Astrocyte of the cerebellum (primary cell): ENCODE data around the gene DNAH9.

Experiments
- DNase-seq: peaks from one replicate; pipeline ENCODE4 v3.0.0-alpha.2; 2011; ENCODE audit warnings: low read depth
- H3K4me3 ChIP-seq: 2 replicates; pipeline ENCODE4 v1.5.1; 2011; ENCODE audit warnings: mild to moderate bottlenecking, low read depth, low read length, moderate library complexity
- in situ Hi-C: cut with HindIII; loops from 2 replicates; pipeline ENCODE4 v1.10.0; 2017; ENCODE audit warnings: low sequenced_read_pairs
- TF ChIP-seq, protein P1 (sequence below): IDR thresholded peaks from 2 replicates; pipeline ENCODE4 v1.5.1; 2012; ENCODE audit warnings: low read length, low read depth, moderate library complexity, mild to moderate bottlenecking; ENCODE audit errors: missing control alignments

DNAH9 gene

DNA sequence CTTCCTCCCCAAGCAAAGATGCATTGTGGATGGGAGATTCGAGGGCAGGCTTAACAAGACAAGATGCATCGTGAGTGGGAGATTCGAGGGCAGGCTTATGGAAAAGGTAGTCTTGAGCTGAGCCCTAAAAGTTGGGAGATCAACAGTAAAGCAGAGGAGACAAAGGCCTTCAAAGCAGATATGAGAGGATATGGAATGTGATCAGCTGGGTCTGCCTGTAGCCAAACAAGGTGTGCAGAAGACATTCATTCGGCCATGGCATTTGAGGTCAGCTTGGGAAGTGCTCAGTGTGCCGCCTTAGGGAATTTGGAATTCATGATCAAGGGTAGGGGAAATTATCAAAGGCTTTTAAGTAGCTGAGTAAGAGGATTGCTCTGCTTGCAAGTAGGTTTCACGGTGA is 39.5 kb downstream of the DNAH9 start:
- TF ChIP-seq, protein P1, sequence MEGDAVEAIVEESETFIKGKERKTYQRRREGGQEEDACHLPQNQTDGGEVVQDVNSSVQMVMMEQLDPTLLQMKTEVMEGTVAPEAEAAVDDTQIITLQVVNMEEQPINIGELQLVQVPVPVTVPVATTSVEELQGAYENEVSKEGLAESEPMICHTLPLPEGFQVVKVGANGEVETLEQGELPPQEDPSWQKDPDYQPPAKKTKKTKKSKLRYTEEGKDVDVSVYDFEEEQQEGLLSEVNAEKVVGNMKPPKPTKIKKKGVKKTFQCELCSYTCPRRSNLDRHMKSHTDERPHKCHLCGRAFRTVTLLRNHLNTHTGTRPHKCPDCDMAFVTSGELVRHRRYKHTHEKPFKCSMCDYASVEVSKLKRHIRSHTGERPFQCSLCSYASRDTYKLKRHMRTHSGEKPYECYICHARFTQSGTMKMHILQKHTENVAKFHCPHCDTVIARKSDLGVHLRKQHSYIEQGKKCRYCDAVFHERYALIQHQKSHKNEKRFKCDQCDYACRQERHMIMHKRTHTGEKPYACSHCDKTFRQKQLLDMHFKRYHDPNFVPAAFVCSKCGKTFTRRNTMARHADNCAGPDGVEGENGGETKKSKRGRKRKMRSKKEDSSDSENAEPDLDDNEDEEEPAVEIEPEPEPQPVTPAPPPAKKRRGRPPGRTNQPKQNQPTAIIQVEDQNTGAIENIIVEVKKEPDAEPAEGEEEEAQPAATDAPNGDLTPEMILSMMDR = no peak
- H3K4me3 ChIP-seq = no peak overlapping the region
- no peak for DNase-seq
- in situ Hi-C loops = no loop called here

DNA sequence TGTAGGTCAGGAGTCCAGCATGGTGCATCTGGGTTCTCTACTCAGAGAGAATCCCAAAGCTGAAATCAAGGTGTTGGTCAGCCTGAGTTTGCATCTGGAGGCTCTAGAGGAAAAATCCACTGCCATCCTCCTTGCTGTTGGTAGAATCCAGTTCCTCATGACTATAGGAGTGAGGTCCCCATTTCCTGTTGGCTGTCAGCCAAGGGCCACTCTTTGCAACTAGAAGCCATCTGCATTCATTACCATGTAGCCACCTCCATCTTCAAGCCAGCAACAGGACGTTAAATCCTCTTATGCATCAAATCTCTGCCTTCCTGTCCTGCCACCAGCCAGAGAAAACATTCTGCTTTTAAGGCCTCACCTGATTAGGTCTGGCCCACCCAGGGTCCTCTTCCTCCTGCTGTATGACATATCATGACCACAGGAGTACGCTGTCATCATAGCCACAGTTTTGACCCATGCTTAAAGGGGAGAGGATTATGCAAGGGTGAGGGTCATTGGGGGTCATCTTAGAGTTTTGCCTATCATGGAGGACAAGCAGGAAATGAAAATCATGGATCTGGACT is 40.5 kb downstream of the DNAH9 start:
- TF ChIP-seq, protein P1 = no peak
- in situ Hi-C loops = no loop called here
- no peak for DNase-seq
- H3K4me3 ChIP-seq = no peak overlapping the region

DNA sequence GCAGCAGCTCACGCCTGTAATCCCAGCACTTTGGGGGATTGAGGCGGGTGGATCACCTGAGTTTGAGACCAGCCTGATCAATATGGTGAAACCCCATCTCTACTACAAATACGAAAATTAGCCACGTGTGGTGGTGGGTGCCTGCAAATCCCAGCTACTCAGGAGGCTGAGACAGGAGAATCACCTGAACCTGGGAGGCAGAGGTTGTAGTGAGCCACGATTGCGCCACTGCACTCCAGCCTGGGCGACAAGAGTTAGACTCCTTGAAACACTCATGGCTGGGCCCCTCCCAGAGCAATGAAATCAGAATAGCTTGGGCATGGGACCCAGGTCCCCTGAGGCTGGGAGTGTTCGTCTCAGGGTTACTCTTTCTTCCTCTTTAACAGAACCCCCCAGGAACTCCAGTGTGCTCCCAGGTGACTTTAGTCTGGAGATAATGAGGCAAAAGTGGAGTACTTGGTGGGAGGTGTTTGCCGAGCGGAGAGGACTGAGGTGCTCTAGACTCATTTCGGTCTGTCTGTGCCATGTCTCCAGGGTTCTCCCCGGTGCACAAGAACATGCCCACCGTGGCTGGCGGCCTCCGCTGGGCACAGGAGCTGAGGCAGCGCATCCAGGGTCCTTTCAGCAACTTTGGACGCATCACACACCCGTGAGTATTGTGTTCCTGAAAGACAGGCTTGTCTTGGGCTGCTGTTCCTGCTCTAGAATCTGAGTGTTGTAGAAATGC is 41.6 kb downstream of the DNAH9 start:
- TF ChIP-seq, protein P1 = no peak
- DNase-seq = no peak
- no peak overlapping the region for H3K4me3 ChIP-seq
- in situ Hi-C loops = no loop called here

DNA sequence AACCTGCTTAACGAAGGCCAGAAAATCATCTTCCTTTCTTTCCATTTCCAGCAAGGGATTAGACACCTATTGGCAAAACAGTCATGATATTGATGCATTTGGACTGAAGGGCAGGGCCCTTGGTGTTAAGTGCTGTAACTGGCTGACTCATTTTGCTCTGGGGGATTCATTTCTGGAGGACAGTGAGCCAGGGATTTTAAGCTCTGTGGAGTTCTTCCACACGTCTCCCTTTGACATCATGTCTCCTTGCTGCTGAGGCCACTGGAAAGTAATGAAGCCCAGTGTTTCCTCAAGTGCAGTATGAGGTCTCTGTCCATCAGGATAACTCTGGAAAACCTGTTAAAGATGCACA is 42.2 kb downstream of the DNAH9 start:
- DNase-seq = no peak
- no peak overlapping the region for H3K4me3 ChIP-seq
- TF ChIP-seq, protein P1 = no peak
- in situ Hi-C loops = no loop called here

DNA sequence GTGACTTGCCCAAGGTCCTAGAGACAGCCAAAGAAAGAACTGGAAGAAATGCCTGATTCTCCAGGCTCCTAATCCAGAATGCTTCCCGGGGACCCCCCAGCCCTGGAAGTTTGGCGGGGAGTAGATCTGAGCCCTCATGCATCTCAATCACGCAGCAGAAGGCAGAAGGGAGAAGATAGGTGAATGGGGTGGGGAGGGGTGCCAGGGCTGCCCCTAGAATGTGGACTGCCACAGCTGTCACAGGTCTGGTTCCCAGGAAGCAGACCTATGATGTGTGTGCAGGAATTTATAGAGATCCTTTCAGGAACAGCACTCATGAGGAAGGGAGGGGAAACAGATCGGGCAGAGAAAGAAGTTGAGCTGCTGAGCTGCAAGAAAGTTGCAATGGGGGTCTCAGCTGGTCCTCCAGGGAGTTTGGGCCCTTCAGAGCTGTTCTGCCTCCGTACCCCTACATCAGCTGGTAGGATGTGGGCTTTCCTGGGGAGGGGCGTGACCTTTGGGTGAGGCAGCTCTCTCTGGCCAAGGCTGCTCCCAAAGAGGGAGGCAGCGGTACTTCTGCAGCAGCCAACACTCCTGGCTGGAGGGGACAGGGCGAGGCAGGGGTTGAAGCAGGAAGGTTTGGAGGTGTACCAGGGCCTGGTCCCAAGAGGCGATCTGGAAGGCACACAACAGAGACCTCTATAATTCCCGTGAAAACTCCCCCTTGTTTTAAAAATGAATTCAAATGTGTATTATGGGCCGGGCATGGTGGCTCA is 43.4 kb downstream of the DNAH9 start:
- in situ Hi-C loops = no loop called here
- no peak for DNase-seq
- no peak overlapping the region for H3K4me3 ChIP-seq
- TF ChIP-seq, protein P1 = no peak

DNA sequence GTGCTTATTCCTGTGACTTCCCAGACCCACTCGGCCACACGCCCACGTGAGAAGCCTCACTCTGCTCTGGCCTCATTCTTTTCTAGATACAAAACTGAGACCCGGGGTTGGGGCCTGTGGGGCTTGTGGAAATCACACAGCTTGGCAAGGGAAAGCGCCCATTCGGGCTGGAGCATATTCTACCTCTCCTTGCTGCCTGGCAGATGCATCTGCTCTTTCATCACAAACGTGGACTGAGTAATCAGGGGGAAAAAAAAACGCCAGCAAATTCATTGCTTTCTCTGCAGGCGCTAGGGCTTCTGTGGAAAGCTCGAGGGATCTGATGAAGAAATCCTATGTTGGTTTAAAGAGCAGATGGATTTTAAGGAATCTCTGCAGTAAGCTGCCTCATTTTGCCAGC is 44.4 kb downstream of the DNAH9 start:
- in situ Hi-C loops = no loop called here
- TF ChIP-seq, protein P1 = no peak
- no peak for DNase-seq
- no peak overlapping the region for H3K4me3 ChIP-seq
